22Rv1 (cell line): ENCODE data around the gene LRRC61.
A peak's percentile ranks its signal among the peaks of the same experiment; 100 is the strongest.

Experiments
- H3K27ac ChIP-seq: fragments of 450-650 bp; 2 replicates; pipeline ENCODE4 v1.5.1; 2017
- CTCF ChIP-seq: fragments of 450-650 bp; IDR thresholded peaks from 2 replicates; pipeline ENCODE4 v1.5.1; 2017; ENCODE audit warnings: mild to moderate bottlenecking
- ZFX ChIP-seq: fragments of 450-650 bp; IDR thresholded peaks from 2 replicates; pipeline ENCODE4 v1.6.1; 2017; ENCODE audit warnings: antibody characterized with exemption, borderline replicate concordance

LRRC61 gene

GRCh38 chr7:150323682-150324372 lies 672 bp downstream of the LRRC61 start:
- 0 out of 2 replicates have a peak, but pooled peaks have one; percentile 7 for TF ChIP-seq CTCF
- no peak for TF ChIP-seq ZFX
- peak overlapping the region; percentile 91 for H3K27ac ChIP-seq

- peak overlapping the region; percentile 91 for H3K27ac ChIP-seq
- TF ChIP-seq CTCF (no peak), ZFX (no peak)
Observed at GRCh38 chr7:150324373-150324961, 1.3 kb downstream of the LRRC61 start.

GRCh38 chr7:150325110-150325611 lies 2.0 kb downstream of the LRRC61 start:
- TF ChIP-seq CTCF (no peak), ZFX (no peak)
- H3K27ac ChIP-seq, result peak overlapping the region; percentile 91; the same call in 1 of the 2 replicates

- H3K27ac ChIP-seq, result no peak overlapping the region
- TF ChIP-seq ZFX, result no peak
- no peak for TF ChIP-seq CTCF
Observed at GRCh38 chr7:150325901-150326300, 2.7 kb downstream of the LRRC61 start.

- H3K27ac ChIP-seq, result no peak overlapping the region
- TF ChIP-seq ZFX (no peak), CTCF (no peak)
Observed at GRCh38 chr7:150326657-150327268, 3.6 kb downstream of the LRRC61 start.

GRCh38 chr7:150327308-150327707 lies 4.2 kb downstream of the LRRC61 start:
- no peak overlapping the region for H3K27ac ChIP-seq
- no peak for TF ChIP-seq ZFX
- no peak for TF ChIP-seq CTCF
